OCI-LY3 (cell line): Measurements from ENCODE around the gene KRT4.

ENCODE experiments used
- H2AFZ ChIP-seq: fragments of 200-600, 300-600 bp; shearing (Covaris generic); 2 replicates; pipeline ENCODE4 v1.6.0; 2014; ENCODE audit warnings: antibody characterized with exemption, low read depth, low read length
- H3K27ac ChIP-seq: fragments of 200-600, 300-600 bp; sonication (generic); 2 replicates; pipeline ENCODE4 v1.5.1; 2014; ENCODE audit warnings: mild to moderate bottlenecking, low read length, moderate library complexity, mixed read lengths
- H3K27me3 ChIP-seq: fragments of 200-600, 300-600 bp; sonication (generic); 2 replicates; pipeline ENCODE4 v1.6.1; 2014; ENCODE audit warnings: low read depth, low read length, mixed read lengths
- H3K36me3 ChIP-seq: fragments of 200-600, 300-600 bp; sonication (generic); replicated peaks from 2 replicates; pipeline ENCODE3; 2014; ENCODE audit warnings: low read depth, low read length, mixed read lengths
- H3K4me1 ChIP-seq: fragments of 300-600, 200-600 bp; sonication (generic); 2 replicates; pipeline ENCODE4 v1.6.1; 2014; ENCODE audit warnings: low read length, mixed read lengths
- H3K4me2 ChIP-seq: fragments of 200-600, 300-600 bp; sonication (generic); 2 replicates; pipeline ENCODE4 v1.6.1; 2014; ENCODE audit warnings: low read length, mixed read lengths
- H3K4me3 ChIP-seq: fragments of 300-600, 200-600 bp; sonication (generic); 2 replicates; pipeline ENCODE4 v1.5.1; 2014; ENCODE audit warnings: antibody characterized with exemption, mild to moderate bottlenecking, low read length, moderate library complexity
- H3K79me2 ChIP-seq: fragments of 300-600, 200-600 bp; shearing (Covaris generic); 2 replicates; pipeline ENCODE4 v1.6.1; 2014; ENCODE audit warnings: mild to moderate bottlenecking, low read length, mixed read lengths
- H3K9ac ChIP-seq: fragments of 300-600, 200-600 bp; shearing (Covaris generic); 2 replicates; pipeline ENCODE4 v1.6.0; 2014; ENCODE audit warnings: mild to moderate bottlenecking, low read length, moderate library complexity
- H3K9me3 ChIP-seq: fragments of 200-600, 300-600 bp; shearing (Covaris generic); 2 replicates; pipeline ENCODE4 v1.6.1; 2014; ENCODE audit warnings: low read length, mixed read lengths; ENCODE audit not compliant: insufficient read depth
- H4K20me1 ChIP-seq: fragments of 200-600, 300-600 bp; sonication (generic); 2 replicates; pipeline ENCODE4 v1.6.1; 2016; ENCODE audit warnings: low read length, mixed read lengths; ENCODE audit not compliant: insufficient read depth
- CTCF ChIP-seq: fragments of 200-600, 300-600 bp; sonication (generic); IDR thresholded peaks from 2 replicates; pipeline ENCODE4 v1.5.1; 2014; ENCODE audit warnings: antibody characterized with exemption, low read length, low read depth
- EZH2phosphoT487 ChIP-seq: fragments of 200-600 bp; shearing (Covaris generic); IDR thresholded peaks from 2 replicates; pipeline ENCODE4 v1.6.1; 2018; ENCODE audit warnings: antibody characterized with exemption, mixed run types, low read depth

The KRT4 gene

GRCh38 chr12:52845946-52846345 lies 32.0 kb upstream of the KRT4 start:
- no peaks in the 10 kb centered on the region for H3K79me2 ChIP-seq
- no peaks in the 10 kb centered on the region for H3K36me3 ChIP-seq
- H4K20me1 ChIP-seq: no peaks in the 10 kb centered on the region
- H3K27ac ChIP-seq: no peak overlapping the region
- no peak overlapping the region for H3K9ac ChIP-seq
- no peaks in the 10 kb centered on the region for H3K9me3 ChIP-seq
- peaks cover 4% of the 10 kb centered on the region; the same call in 1 of the 2 replicates for H3K4me1 ChIP-seq
- H3K27me3 ChIP-seq: peaks cover 6% of the 10 kb centered on the region
- no peak overlapping the region for H3K4me3 ChIP-seq
- H2AFZ ChIP-seq: no peak overlapping the region
- TF ChIP-seq EZH2phosphoT487 (no peak), CTCF (no peak)
- no peak overlapping the region for H3K4me2 ChIP-seq

- H3K4me1 ChIP-seq: peaks cover 4% of the 10 kb centered on the region; the same call in 1 of the 2 replicates
- TF ChIP-seq EZH2phosphoT487 (no peak), CTCF (no peak)
- no peaks in the 10 kb centered on the region for H3K36me3 ChIP-seq
- H3K79me2 ChIP-seq: no peaks in the 10 kb centered on the region
- H3K9me3 ChIP-seq: no peaks in the 10 kb centered on the region
- no peak overlapping the region for H3K27ac ChIP-seq
- no peak overlapping the region for H3K4me3 ChIP-seq
- no peak overlapping the region for H2AFZ ChIP-seq
- no peak overlapping the region for H3K4me2 ChIP-seq
- no peaks in the 10 kb centered on the region for H4K20me1 ChIP-seq
- H3K9ac ChIP-seq: no peak overlapping the region
- peaks cover 9% of the 10 kb centered on the region; the same call in 1 of the 2 replicates for H3K27me3 ChIP-seq
Measured at GRCh38 chr12:52844386-52844785, 30.5 kb upstream of the KRT4 start.

GRCh38 chr12:52839436-52840105 lies 25.7 kb upstream of the KRT4 start:
- Histone ChIP-seq H4K20me1 (no peaks in the 10 kb centered on the region), H3K27me3 (peaks cover 35% of the 10 kb centered on the region), H3K36me3 (no peaks in the 10 kb centered on the region), H3K27ac (no peak overlapping the region), H3K9me3 (no peaks in the 10 kb centered on the region), H3K9ac (no peak overlapping the region), H3K79me2 (no peaks in the 10 kb centered on the region), H3K4me2 (no peak overlapping the region), H3K4me1 (peaks cover 9% of the 10 kb centered on the region), H3K4me3 (no peak overlapping the region), H2AFZ (no peak overlapping the region)
- TF ChIP-seq EZH2phosphoT487: no peak
- TF ChIP-seq CTCF: no peak

- no peaks in the 10 kb centered on the region for H3K36me3 ChIP-seq
- H3K4me2 ChIP-seq: no peak overlapping the region
- H2AFZ ChIP-seq: no peak overlapping the region
- no peak overlapping the region for H3K27ac ChIP-seq
- H3K9ac ChIP-seq: no peak overlapping the region
- peaks cover 9% of the 10 kb centered on the region for H3K4me1 ChIP-seq
- H4K20me1 ChIP-seq: no peaks in the 10 kb centered on the region
- TF ChIP-seq EZH2phosphoT487 (no peak), CTCF (no peak)
- no peaks in the 10 kb centered on the region for H3K79me2 ChIP-seq
- H3K4me3 ChIP-seq: no peak overlapping the region
- peaks cover 35% of the 10 kb centered on the region for H3K27me3 ChIP-seq
- no peaks in the 10 kb centered on the region for H3K9me3 ChIP-seq
Measured at GRCh38 chr12:52838609-52839435, 24.9 kb upstream of the KRT4 start.
